Duodenal mucosa (tissue), 2 donors: ENCODE results near the gene SH3PXD2A.

Experiments used
- H3K27ac ChIP-seq: one replicate; pipeline ENCODE4 v1.7.0; 2013; ENCODE audit warnings: low read depth, low read length
- H3K27me3 ChIP-seq, 2 donors: one replicate each; pipeline ENCODE4 v1.7.0; 2013; ENCODE audit warnings: low read length in 2 of 2, control low read depth in 1 of 2; ENCODE audit not compliant: insufficient read depth in 2 of 2, control insufficient read depth in 1 of 2
- H3K36me3 ChIP-seq, 2 donors: one replicate each; pipeline ENCODE4 v1.7.0; 2013; ENCODE audit warnings: low read length in 2 of 2, control low read depth in 1 of 2; ENCODE audit not compliant: insufficient read depth in 2 of 2, control insufficient read depth in 1 of 2
- H3K4me1 ChIP-seq, 2 donors: one replicate each; pipeline ENCODE4 v1.7.0; 2013; ENCODE audit warnings: low read length in 2 of 2, control low read depth in 1 of 2; ENCODE audit not compliant: insufficient read depth in 2 of 2, control insufficient read depth in 1 of 2
- H3K4me3 ChIP-seq, 2 donors: one replicate each; pipeline ENCODE4 v1.7.0; 2013; ENCODE audit warnings: low read length in 2 of 2, low read depth in 1 of 2
- H3K9ac ChIP-seq, 2 donors: one replicate each; pipeline ENCODE4 v1.7.0; 2013; ENCODE audit warnings: low read length in 2 of 2, low read depth in 1 of 2
- H3K9me3 ChIP-seq, 2 donors: one replicate each; pipeline ENCODE4 v1.7.0; 2013; ENCODE audit warnings: low read length in 2 of 2, control low read depth in 1 of 2; ENCODE audit not compliant: control insufficient read depth in 1 of 2

SH3PXD2A gene

GRCh38 chr10:103654925-103655324 is 200.5 kb downstream of the SH3PXD2A start:
- H3K27ac ChIP-seq: no peak overlapping the region
- H3K36me3 ChIP-seq: peaks cover 0 to 5% of the 10 kb centered on the region in 2 donors
- no peaks in the 10 kb centered on the region for H3K27me3 ChIP-seq
- no peaks in the 10 kb centered on the region for H3K9me3 ChIP-seq
- H3K9ac ChIP-seq: no peak overlapping the region
- H3K4me3 ChIP-seq: no peak overlapping the region
- H3K4me1 ChIP-seq: peaks cover 71 to 73% of the 10 kb centered on the region in 2 donors

DNA sequence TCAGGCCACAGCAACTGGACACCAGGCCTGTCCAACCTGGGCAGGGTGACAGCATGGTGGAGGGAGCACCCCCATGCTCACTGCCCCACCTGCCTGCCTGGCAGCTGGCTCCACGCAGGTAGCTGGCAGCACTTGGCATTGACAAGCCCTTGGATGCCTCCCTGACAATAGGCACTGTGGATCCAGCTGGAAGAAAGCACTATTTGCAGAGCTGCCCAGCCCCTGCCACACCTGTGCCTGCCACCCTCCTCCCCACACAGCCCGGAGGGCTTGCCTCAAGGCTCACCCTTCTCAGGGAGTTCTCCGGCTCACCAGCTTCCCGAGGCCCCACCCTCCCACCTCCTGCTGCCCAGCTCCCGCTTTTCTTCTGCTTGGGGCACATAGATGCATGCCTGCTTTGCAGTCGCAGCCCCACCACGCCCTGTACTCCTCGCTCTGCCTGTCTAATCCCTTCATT is 201.8 kb downstream of the SH3PXD2A start:
- Histone ChIP-seq H3K27ac (peak overlapping the region; percentile 71), H3K4me3 (peak overlapping the region in 1 of 2 donors; percentile 22), H3K36me3 (peaks cover 3 to 5% of the 10 kb centered on the region in 2 donors), H3K27me3 (no peaks in the 10 kb centered on the region), H3K9me3 (no peaks in the 10 kb centered on the region), H3K9ac (peak overlapping the region; percentile 40 to 44), H3K4me1 (peaks cover 71 to 74% of the 10 kb centered on the region in 2 donors)

- Histone ChIP-seq H3K4me3 (no peak overlapping the region), H3K4me1 (peaks cover 63 to 66% of the 10 kb centered on the region in 2 donors), H3K36me3 (peaks cover 3 to 5% of the 10 kb centered on the region in 2 donors), H3K9me3 (no peaks in the 10 kb centered on the region), H3K27me3 (no peaks in the 10 kb centered on the region), H3K9ac (peak overlapping the region; percentile 38 to 40), H3K27ac (peak overlapping the region; percentile 71)
These were observed 202.6 kb downstream of the SH3PXD2A start for GRCh38 chr10:103652599-103653281.

DNA sequence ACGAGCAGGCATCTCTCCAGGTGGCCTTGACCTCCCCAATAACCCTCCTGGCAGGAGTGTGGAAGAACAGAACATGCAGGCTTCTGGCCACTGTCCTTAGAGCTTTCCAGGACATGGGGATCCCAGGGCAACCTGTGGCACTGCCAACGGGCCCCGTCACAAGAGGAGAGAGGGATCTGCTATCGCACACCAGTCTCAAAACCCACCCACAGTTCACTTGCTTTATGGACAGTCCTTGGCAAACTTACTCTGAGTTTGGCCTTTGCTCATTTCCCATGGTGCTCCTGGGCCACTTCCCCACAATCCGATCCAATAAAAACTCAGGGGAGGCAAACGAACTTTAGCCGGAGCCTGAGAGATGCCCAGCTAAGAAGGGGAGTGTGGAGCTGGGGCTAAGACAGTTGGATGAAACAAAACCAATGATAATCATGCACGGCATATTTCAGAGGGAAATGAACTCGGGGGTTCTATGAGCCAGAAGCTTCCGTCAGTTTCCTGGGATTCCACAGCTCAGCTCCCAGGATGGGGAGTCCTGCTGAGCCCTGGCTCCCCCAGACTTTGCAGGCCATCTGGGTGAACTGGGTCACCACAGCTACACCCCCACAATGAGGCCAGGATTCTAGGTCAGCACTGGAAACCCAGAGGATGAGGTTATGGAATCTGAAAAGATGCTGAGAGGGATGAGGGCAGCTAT is 203.4 kb downstream of the SH3PXD2A start:
- Histone ChIP-seq H3K27ac (peak overlapping the region; percentile 71), H3K9me3 (no peaks in the 10 kb centered on the region), H3K9ac (peak overlapping the region; percentile 13 to 40), H3K36me3 (peaks cover 3 to 5% of the 10 kb centered on the region in 2 donors), H3K4me3 (peak overlapping the region; percentile 17 to 35), H3K4me1 (peaks cover 57 to 60% of the 10 kb centered on the region in 2 donors), H3K27me3 (no peaks in the 10 kb centered on the region)

DNA sequence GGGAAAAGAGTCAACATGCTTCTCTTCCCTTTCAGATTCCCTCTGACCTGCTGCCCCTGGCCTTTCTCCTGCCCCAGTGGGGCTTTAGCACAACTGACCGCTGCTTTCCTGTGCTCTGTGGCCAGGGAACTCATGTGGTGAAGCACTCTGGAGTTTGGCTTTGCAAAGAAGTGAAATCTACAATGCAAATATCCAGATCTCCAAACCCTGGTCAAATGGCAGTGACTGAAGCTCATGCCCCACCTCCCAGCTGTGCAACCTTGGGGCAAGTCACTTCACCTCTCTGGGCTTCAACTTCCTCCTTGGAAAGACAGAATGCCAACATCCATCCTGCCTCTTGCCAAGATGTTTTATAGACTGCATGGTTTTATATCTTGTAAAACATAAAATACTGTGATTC is 204.0 kb downstream of the SH3PXD2A start:
- Histone ChIP-seq H3K4me3 (peak overlapping the region in 1 of 2 donors; percentile 35), H3K36me3 (peaks cover 3 to 5% of the 10 kb centered on the region in 2 donors), H3K27me3 (no peaks in the 10 kb centered on the region), H3K27ac (no peak overlapping the region), H3K4me1 (peaks cover 57 to 60% of the 10 kb centered on the region in 2 donors), H3K9ac (peak overlapping the region; percentile 13 to 40), H3K9me3 (no peaks in the 10 kb centered on the region)

GRCh38 chr10:103649654-103650423 is 205.5 kb downstream of the SH3PXD2A start:
- no peak overlapping the region for H3K9ac ChIP-seq
- H3K27ac ChIP-seq: no peak overlapping the region
- peaks cover 59 to 61% of the 10 kb centered on the region in 2 donors for H3K4me1 ChIP-seq
- H3K36me3 ChIP-seq: peaks cover 3 to 5% of the 10 kb centered on the region in 2 donors
- H3K27me3 ChIP-seq: no peaks in the 10 kb centered on the region
- no peaks in the 10 kb centered on the region for H3K9me3 ChIP-seq
- no peak overlapping the region for H3K4me3 ChIP-seq

GRCh38 chr10:103648636-103649532 is 206.5 kb downstream of the SH3PXD2A start:
- no peaks in the 10 kb centered on the region for H3K27me3 ChIP-seq
- peaks cover 53 to 56% of the 10 kb centered on the region in 2 donors for H3K4me1 ChIP-seq
- no peak overlapping the region for H3K4me3 ChIP-seq
- H3K9ac ChIP-seq: no peak overlapping the region
- H3K9me3 ChIP-seq: no peaks in the 10 kb centered on the region
- no peak overlapping the region for H3K27ac ChIP-seq
- peaks cover 3 to 5% of the 10 kb centered on the region in 2 donors for H3K36me3 ChIP-seq

- Histone ChIP-seq H3K27ac (no peak overlapping the region), H3K9me3 (no peaks in the 10 kb centered on the region), H3K9ac (no peak overlapping the region), H3K27me3 (no peaks in the 10 kb centered on the region), H3K36me3 (peaks cover 3 to 5% of the 10 kb centered on the region in 2 donors), H3K4me1 (peaks cover 47 to 50% of the 10 kb centered on the region in 2 donors), H3K4me3 (no peak overlapping the region)
These were observed 207.1 kb downstream of the SH3PXD2A start for GRCh38 chr10:103648251-103648635.

GRCh38 chr10:103646304-103646703 is 209.1 kb downstream of the SH3PXD2A start:
- no peaks in the 10 kb centered on the region for H3K27me3 ChIP-seq
- peaks cover 3 to 5% of the 10 kb centered on the region in 2 donors for H3K36me3 ChIP-seq
- no peak overlapping the region for H3K9ac ChIP-seq
- H3K9me3 ChIP-seq: no peaks in the 10 kb centered on the region
- no peak overlapping the region for H3K4me3 ChIP-seq
- H3K4me1 ChIP-seq: peaks cover 35 to 40% of the 10 kb centered on the region in 2 donors
- no peak overlapping the region for H3K27ac ChIP-seq
